ENCODE measurements around the gene PYM1.

Gene PYM1

GRCh38 chr12:55927588-55928502 lies at the start of gene PYM1:
TSS of gene PYM1 (minus strand) at chr12:55927894. CDS start at chr12:55927761, 133 bp downstream.
- no peak for FAIRE-seq
- peak; percentile 50 for DNase-seq (ENCODE audit: low spot score)

- no peak for DNase-seq (ENCODE audit: low spot score)
- no peak for FAIRE-seq
These were observed 46.6 kb upstream of the PYM1 start for GRCh38 chr12:55974308-55974730.

- FAIRE-seq, result peak; percentile 96
- peak; percentile 100 for DNase-seq (ENCODE audit: low spot score)
These were observed 46.1 kb upstream of the PYM1 start, which contains the start of gene RAB5B for GRCh38 chr12:55973599-55974307. TSS of gene RAB5B (plus strand) at chr12:55974078. CDS start at chr12:55986961, 12,883 bp downstream.

- FAIRE-seq (no peak), DNase-seq (ENCODE audit: low spot score) (no peak)
These were observed 45.4 kb upstream of the PYM1 start for GRCh38 chr12:55972911-55973598.

- DNase-seq (ENCODE audit: low spot score) (no peak), FAIRE-seq (no peak)
These were observed 44.8 kb upstream of the PYM1 start for GRCh38 chr12:55972456-55972855.

GRCh38 chr12:55972042-55972441 lies 44.3 kb upstream of the PYM1 start:
- FAIRE-seq (no peak), DNase-seq (ENCODE audit: low spot score) (no peak)

GRCh38 chr12:55970775-55971174 lies 43.1 kb upstream of the PYM1 start:
- no peak for FAIRE-seq

GRCh38 chr12:55969356-55969755 lies 41.7 kb upstream of the PYM1 start:
- DNase-seq (ENCODE audit: low spot score), result no peak
- FAIRE-seq, result no peak

More at GRCh38 chr12:55970775-55971174, 43.1 kb upstream of the PYM1 start:
- no peak for DNase-seq (ENCODE audit: low spot score)

GRCh38 chr12:55966408-55967281 lies 39.0 kb upstream of the PYM1 start, which contains the start of gene CDK2:
TSS of gene CDK2 (plus strand) at chr12:55966830. CDS start at chr12:55967009, 179 bp downstream.
- DNase-seq (ENCODE audit: low spot score) (peak; percentile 56), FAIRE-seq (peak; percentile 41)

- FAIRE-seq, result no peak
- DNase-seq (ENCODE audit: low spot score), result no peak
These were observed 38.3 kb upstream of the PYM1 start, which contains the start of gene PMEL for GRCh38 chr12:55965941-55966407. TSS of gene PMEL (minus strand) at chr12:55966042. CDS start at chr12:55966011, 31 bp downstream.

- no peak for FAIRE-seq
These were observed 37.5 kb upstream of the PYM1 start for GRCh38 chr12:55965240-55965639.

GRCh38 chr12:55963760-55964159 lies 36.1 kb upstream of the PYM1 start:
- DNase-seq (ENCODE audit: low spot score) (no peak), FAIRE-seq (no peak)

More at GRCh38 chr12:55965240-55965639, 37.5 kb upstream of the PYM1 start:
- DNase-seq (ENCODE audit: low spot score), result no peak

GRCh38 chr12:55957106-55957859 lies 29.6 kb upstream of the PYM1 start:
- FAIRE-seq, result no peak
- no peak for DNase-seq (ENCODE audit: low spot score)

GRCh38 chr12:55955800-55956508 lies 28.3 kb upstream of the PYM1 start:
- DNase-seq (ENCODE audit: low spot score) (peak; percentile 55), FAIRE-seq (peak; percentile 65)

GRCh38 chr12:55955344-55955743 lies 27.6 kb upstream of the PYM1 start:
- no peak for FAIRE-seq
- DNase-seq (ENCODE audit: low spot score), result no peak

- no peak for DNase-seq (ENCODE audit: low spot score)
- FAIRE-seq, result no peak
These were observed 18.9 kb upstream of the PYM1 start for GRCh38 chr12:55946553-55946952.

- DNase-seq (ENCODE audit: low spot score) (no peak), FAIRE-seq (no peak)
These were observed 15.0 kb upstream of the PYM1 start for GRCh38 chr12:55942577-55943136.

GRCh38 chr12:55942055-55942454 lies 14.4 kb upstream of the PYM1 start:
- FAIRE-seq (no peak), DNase-seq (ENCODE audit: low spot score) (no peak)
